Activated B cell treated with CpG ODN at 0.5 μM for 24 hours (primary cell): ENCODE results near the gene TSPAN9. TPM values are rescaled to one million over a fixed set of nuclear protein-coding genes. Genes with fewer than 3 reads are reported as not detected.
A peak's percentile ranks its signal among the peaks of the same experiment; 100 is the strongest.

Experiments used
- ATAC-seq: fragments of 200-7000 bp; cut with Tn5 transposase; one replicate; pipeline ENCODE4 v1.10.0; 2021; ENCODE audit warnings: low read depth, mild to moderate bottlenecking, moderate library complexity
- CTCF ChIA-PET: fragments of 350-600 bp; sonication (Branson Sonifier 250); formaldehyde crosslinking; loops from one replicate; lab custom pipeline; 2021; ENCODE audit warnings: antibody characterized with exemption; lab: Charles Lee
- POLR2A ChIA-PET: fragments of 350-600 bp; sonication (Branson Sonifier 250); formaldehyde crosslinking; loops from one replicate; lab custom pipeline; 2021; ENCODE audit warnings: antibody characterized with exemption; lab: Charles Lee
- DNase-seq: peaks from one replicate; pipeline ENCODE4 v3.0.0; 2022
- H3K27ac Mint-ChIP-seq: one replicate; pipeline ENCODE4 v1.8.0; 2020; ENCODE audit warnings: mixed read lengths
- H3K27me3 Mint-ChIP-seq: one replicate; pipeline ENCODE4 v1.8.0; 2021; ENCODE audit warnings: mixed read lengths
- H3K36me3 Mint-ChIP-seq: one replicate; pipeline ENCODE4 v1.8.0; 2021; ENCODE audit warnings: low read depth, mixed read lengths
- H3K4me1 Mint-ChIP-seq: one replicate; pipeline ENCODE4 v1.8.0; 2021; ENCODE audit warnings: mixed read lengths
- H3K4me3 Mint-ChIP-seq: one replicate; pipeline ENCODE4 v1.8.0; 2020; ENCODE audit warnings: mild to moderate bottlenecking, mixed read lengths
- H3K9me3 Mint-ChIP-seq: one replicate; pipeline ENCODE4 v1.8.0; 2020; ENCODE audit warnings: mixed read lengths
- intact Hi-C: fragments of 100-400 bp; cut with micrococcal nuclease; formaldehyde crosslinking; loops from one replicate; pipeline ENCODE4 v1.15.1; 2024
- total RNA-seq: library from RNA; stranded (reverse); gene quantifications from 2 replicates; pipeline ENCODE4 v1.2.3, GENCODE V29; 2022
- TF ChIP-seq, protein P1 (sequence below): fragments of 200-600 bp; IDR thresholded peaks from one replicate; pipeline ENCODE4 v1.8.0; 2022; ENCODE audit warnings: antibody characterized with exemption, mild to moderate bottlenecking

The TSPAN9 gene
- total RNA-seq, 1 donor from 2014 or later: 0.20 TPM

DNA sequence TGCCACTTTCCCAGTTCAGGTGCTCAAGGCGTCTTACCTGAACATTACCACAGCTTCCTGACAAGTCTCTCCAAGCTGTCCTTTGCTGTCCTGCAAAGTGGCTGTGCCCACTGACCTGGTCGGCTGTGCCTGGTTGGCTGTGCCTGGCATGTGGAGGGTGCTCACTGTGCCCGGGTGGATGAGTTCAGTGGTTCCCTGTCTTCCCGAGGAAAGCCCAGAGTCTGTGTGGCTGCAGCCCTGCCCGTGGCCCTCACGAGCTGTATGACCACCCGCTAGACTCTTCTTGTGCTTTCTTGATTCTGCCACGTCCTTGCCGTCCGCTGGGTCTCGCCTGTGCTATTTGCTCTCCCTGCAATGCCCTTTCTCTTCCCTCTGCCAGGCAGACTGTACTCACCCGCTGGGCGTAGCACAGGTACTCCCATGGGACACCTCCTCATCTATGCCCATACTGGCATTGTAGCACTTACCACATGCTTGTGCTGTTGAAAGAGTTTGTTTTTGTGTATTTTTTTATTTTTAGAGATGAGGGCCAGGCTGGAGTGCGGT is 95.9 kb downstream of the TSPAN9 start:
- no peak for ATAC-seq
- H3K9me3 Mint-ChIP-seq: no peaks in the 10 kb centered on the region
- H3K27me3 Mint-ChIP-seq: peaks cover 29% of the 10 kb centered on the region
- no peak overlapping the region for H3K4me3 Mint-ChIP-seq
- no peak overlapping the region for H3K27ac Mint-ChIP-seq
- no peak for DNase-seq
- H3K4me1 Mint-ChIP-seq: peaks cover 7% of the 10 kb centered on the region
- POLR2A ChIA-PET: no interaction called here
- CTCF ChIA-PET: no interaction called here
- no peaks in the 10 kb centered on the region for H3K36me3 Mint-ChIP-seq
- TF ChIP-seq, protein P1, sequence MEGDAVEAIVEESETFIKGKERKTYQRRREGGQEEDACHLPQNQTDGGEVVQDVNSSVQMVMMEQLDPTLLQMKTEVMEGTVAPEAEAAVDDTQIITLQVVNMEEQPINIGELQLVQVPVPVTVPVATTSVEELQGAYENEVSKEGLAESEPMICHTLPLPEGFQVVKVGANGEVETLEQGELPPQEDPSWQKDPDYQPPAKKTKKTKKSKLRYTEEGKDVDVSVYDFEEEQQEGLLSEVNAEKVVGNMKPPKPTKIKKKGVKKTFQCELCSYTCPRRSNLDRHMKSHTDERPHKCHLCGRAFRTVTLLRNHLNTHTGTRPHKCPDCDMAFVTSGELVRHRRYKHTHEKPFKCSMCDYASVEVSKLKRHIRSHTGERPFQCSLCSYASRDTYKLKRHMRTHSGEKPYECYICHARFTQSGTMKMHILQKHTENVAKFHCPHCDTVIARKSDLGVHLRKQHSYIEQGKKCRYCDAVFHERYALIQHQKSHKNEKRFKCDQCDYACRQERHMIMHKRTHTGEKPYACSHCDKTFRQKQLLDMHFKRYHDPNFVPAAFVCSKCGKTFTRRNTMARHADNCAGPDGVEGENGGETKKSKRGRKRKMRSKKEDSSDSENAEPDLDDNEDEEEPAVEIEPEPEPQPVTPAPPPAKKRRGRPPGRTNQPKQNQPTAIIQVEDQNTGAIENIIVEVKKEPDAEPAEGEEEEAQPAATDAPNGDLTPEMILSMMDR: no peak
- intact Hi-C loops: no loop called here

DNA sequence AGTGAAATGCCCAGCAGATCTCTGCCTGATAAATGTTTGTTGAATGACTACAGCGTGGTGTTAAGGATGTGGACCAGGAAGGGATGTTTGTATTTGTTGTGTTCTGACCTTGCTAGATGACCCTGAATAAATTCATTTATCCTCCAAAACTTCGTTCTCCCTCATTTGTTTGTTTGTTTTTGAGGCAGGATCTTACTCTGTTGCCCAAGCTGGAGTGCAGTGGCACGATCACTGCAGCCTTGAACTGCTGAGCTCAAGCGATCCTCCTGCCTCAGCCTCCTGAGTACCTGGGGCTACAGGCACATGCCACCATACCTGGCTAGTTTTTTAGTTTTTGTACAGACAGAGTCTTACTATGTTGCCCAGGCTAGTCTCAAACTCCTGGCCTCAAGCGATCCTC is 96.7 kb downstream of the TSPAN9 start:
- H3K36me3 Mint-ChIP-seq: no peaks in the 10 kb centered on the region
- H3K4me3 Mint-ChIP-seq: no peak overlapping the region
- H3K4me1 Mint-ChIP-seq: peaks cover 15% of the 10 kb centered on the region
- TF ChIP-seq, protein P1: no peak
- no peak for ATAC-seq
- intact Hi-C loops: no loop called here
- H3K27ac Mint-ChIP-seq: no peak overlapping the region
- H3K9me3 Mint-ChIP-seq: no peaks in the 10 kb centered on the region
- CTCF ChIA-PET: no interaction called here
- no peak for DNase-seq
- POLR2A ChIA-PET: no interaction called here
- H3K27me3 Mint-ChIP-seq: peaks cover 31% of the 10 kb centered on the region

DNA sequence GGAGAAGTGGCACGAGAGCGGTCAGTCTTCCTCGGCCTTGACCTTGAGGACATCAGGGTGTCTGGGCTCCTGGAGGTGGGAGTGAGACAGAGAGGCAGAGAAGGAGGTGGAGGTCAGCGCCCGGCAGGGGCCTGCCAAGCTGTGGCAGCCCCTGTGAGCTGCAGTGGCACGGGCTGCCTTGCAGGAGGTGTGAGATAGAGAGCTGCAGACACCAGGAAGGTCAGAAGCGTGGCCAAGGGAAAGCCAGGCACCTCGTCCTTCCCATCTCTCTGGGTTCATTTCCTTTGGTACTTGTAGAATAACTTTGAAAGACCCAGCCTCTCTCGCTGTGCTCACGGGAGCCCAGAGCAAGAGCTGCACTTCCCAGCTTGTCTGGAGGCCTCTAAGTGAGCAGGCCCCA is 98.1 kb downstream of the TSPAN9 start:
- ChIA-PET CTCF (no interaction called here), POLR2A (no interaction called here)
- H3K27me3 Mint-ChIP-seq: peaks cover 36% of the 10 kb centered on the region
- ATAC-seq (no peak), DNase-seq (no peak)
- no peaks in the 10 kb centered on the region for H3K36me3 Mint-ChIP-seq
- H3K4me1 Mint-ChIP-seq: peaks cover 24% of the 10 kb centered on the region
- intact Hi-C loops: no loop called here
- TF ChIP-seq, protein P1: no peak
- H3K9me3 Mint-ChIP-seq: no peaks in the 10 kb centered on the region
- no peak overlapping the region for H3K27ac Mint-ChIP-seq
- H3K4me3 Mint-ChIP-seq: no peak overlapping the region

DNA sequence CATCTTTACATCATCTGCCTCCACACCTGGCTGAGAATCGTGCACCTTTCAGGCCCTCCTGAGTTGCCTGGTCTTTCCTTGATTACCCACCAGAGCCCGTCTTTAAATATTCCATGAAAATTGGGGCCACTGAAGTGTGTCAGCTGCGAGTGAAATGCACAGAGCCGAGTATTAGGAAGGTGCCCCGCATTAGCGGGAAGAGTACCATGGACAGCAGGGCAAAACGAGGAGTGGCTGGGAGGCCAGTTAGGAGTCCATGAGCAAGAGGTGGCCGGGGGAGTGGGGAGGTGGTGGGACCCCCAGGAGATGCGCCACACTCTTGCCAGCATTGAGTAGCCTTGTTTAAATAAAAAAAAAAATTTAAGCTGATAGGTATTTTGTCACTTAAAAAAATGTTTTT is 99.6 kb downstream of the TSPAN9 start:
- H3K27me3 Mint-ChIP-seq: peaks cover 37% of the 10 kb centered on the region
- TF ChIP-seq, protein P1: no peak
- ChIA-PET CTCF (no interaction called here), POLR2A (no interaction called here)
- intact Hi-C loops: no loop called here
- no peak overlapping the region for H3K27ac Mint-ChIP-seq
- no peak overlapping the region for H3K4me3 Mint-ChIP-seq
- ATAC-seq (no peak), DNase-seq (no peak)
- no peaks in the 10 kb centered on the region for H3K9me3 Mint-ChIP-seq
- no peaks in the 10 kb centered on the region for H3K36me3 Mint-ChIP-seq
- H3K4me1 Mint-ChIP-seq: peaks cover 24% of the 10 kb centered on the region

DNA sequence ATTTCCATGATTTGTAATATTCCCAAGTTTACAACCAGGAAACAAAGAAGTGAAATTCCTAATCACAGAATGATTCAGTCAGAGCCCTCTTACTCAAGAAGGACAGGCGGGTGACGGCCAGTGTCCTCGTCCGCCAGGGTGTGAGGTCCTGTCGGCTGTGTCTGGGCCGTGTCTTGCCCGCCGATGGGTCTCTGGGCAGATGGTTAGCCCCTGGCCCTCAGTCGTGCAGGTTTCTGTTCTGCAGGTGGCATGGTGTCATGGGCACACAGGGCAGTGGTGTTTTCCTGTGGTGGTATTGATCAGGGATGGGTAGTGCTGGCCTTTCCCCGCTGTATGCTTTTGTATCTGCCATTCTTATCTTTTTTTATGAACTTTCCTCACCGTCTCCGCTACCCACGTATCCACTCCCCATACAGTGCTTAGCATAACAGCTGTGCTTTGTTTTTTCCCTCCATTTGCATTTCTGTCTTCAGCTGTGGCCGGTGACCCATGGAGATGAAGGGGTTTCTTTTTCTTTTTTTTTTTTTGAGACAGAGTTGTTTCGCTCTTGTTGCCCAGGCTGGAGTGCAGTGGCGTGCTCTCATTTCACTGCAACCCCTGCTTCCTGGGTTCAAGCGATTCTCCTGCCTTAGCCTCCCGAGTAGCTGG is 100.7 kb downstream of the TSPAN9 start:
- DNase-seq (no peak), ATAC-seq (peak; percentile 56)
- H3K27me3 Mint-ChIP-seq: peaks cover 47% of the 10 kb centered on the region
- H3K27ac Mint-ChIP-seq: no peak overlapping the region
- TF ChIP-seq, protein P1: no peak
- H3K4me3 Mint-ChIP-seq: peak overlapping the region; percentile 24
- peaks cover 24% of the 10 kb centered on the region for H3K4me1 Mint-ChIP-seq
- ChIA-PET CTCF (no interaction called here), POLR2A (no interaction called here)
- H3K36me3 Mint-ChIP-seq: no peaks in the 10 kb centered on the region
- intact Hi-C loops: no loop called here
- no peaks in the 10 kb centered on the region for H3K9me3 Mint-ChIP-seq
